CD4-positive, alpha-beta T cell treated with Interleukin-4 for 1 hour (primary cell): ENCODE results near the gene MRPS14.

Source experiments
- DNase-seq, 2 donors: peaks; one replicate each; pipeline ENCODE4 v3.0.0-alpha.2; 2020 to 2022

Gene MRPS14

DNA sequence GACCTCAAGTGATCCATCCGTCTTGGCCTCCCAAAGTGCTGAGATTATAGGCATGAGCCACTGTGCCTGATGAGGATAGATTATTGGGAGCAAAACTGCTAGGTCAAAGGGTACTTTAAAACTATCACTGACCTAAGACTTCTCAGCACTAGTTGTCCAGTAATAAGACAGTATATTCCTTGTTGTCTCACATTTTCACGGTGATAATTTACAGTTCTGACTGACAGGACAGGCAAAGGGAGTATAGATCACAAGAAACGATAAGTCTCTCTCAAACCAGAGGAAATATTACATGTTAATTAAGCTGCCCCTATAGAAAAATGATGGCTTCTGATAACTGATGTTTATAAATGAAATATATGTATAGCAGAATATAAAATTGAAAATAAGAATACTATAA lies 3.7 kb downstream of the MRPS14 start:
- DNase-seq: no peak

GRCh38 chr1:175015243-175015642 lies 8.0 kb downstream of the MRPS14 start:
- no peak for DNase-seq

DNA sequence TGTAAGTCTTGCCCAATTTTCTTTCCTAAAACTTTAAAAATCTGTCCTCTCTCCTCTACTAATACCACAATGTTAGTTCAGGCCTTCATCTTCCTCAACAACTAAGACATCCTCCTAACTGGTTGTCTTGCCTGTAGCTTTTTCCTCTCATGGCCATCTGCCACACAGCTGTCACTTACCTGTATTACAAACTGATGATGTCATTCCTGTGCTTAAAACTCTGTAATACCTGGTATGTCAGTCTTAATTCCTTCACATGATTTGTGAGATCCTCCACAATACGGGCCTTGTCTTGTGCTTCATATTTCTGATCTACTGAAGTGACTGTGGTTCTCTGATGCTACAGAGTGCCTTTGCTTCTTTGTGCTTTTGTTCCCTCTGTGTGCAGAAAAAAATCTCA lies 9.8 kb downstream of the MRPS14 start:
- DNase-seq: no peak

DNA sequence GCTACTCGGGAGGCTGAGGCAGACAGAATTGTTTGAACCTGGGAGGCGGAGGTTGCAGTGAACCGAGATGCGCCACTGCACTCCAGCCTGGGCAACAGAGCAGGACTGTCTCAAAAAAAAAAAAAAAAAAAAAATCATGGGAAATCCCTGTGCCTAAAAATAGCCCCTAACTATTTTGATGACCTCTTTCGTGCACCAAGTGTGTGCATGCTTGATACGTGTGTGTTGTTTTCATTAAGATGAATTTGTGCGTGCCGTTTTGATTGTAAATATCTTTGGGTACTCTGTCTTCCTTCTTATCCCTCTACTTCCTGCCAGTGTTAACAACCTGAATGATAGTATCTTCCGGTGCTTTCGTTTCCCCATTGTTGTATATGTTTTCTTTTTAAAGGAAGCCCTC lies 13.7 kb downstream of the MRPS14 start:
- DNase-seq: no peak

GRCh38 chr1:175005085-175005783 lies 18.0 kb downstream of the MRPS14 start:
- DNase-seq: no peak

DNA sequence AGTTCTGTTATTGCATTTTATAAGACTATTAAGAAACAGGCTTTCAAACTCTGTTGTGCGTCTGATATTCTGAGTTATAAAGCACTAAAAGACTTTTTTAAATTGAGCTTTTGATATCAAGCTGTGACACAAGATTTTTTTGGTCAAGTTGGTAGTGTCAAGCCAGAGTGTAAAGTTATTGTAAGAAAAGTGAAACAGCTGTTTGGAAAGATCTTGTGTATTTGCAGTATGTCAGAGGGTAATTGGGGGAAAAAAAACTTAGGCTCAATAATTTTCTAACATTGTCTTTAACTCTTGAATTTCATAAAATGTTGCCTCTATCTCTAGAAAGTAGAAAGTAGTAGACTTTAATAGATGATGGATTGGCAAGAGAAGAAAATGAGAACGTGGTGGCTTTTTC lies 19.7 kb downstream of the MRPS14 start:
- no peak for DNase-seq

- DNase-seq: no peak
Observed at GRCh38 chr1:175002910-175003517, 20.2 kb downstream of the MRPS14 start.

GRCh38 chr1:175000697-175001187 lies 22.5 kb downstream of the MRPS14 start:
- DNase-seq: peak in 1 of 2 donors; percentile 34

GRCh38 chr1:174999936-175000696 lies 23.1 kb downstream of the MRPS14 start, which contains the start of gene CACYBP:
CACYBP (plus strand) TSS chr1:174999947; CDS start chr1:175000181, 234 bp downstream.
- DNase-seq: peak in 1 of 2 donors; percentile 46

GRCh38 chr1:174999216-174999935 lies 23.8 kb downstream of the MRPS14 start:
- peak; percentile 99 for DNase-seq

DNA sequence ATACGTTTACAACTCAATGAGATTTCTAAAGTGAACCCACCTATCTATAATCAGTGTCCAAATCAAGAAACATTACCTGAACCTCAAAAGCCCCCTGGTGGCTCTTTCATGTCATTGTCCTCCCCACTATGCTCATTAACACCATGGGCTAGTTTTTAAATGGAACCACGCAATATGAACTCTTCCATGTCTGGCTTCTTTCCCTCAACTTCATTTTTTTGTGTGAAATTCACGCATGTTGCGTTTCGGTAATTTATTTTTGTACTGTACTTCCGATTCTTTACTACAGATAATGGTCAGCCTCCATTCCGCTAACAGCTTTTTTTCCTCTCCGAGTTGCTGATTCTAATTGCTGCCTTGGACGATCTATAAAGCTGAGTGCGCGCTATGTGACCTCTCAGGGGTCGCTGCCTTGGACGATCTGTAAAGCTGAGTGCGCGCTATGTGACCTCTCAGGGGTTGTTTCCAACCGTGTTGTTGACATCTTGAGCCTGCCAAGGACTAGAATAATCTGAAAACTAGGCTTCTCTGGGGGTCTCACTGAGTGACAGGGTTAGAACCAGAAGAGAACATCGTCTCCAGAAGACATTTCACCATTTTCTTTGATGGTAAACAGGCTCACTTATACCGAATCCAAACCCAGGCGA lies 24.5 kb downstream of the MRPS14 start:
- DNase-seq: peak; percentile 75 to 86

- no peak for DNase-seq
Observed at GRCh38 chr1:174997041-174997440, 26.2 kb downstream of the MRPS14 start.

GRCh38 chr1:174996476-174996875 lies 26.7 kb downstream of the MRPS14 start:
- no peak for DNase-seq

GRCh38 chr1:174995916-174996315 lies 27.3 kb downstream of the MRPS14 start:
- DNase-seq: no peak

- DNase-seq: no peak
Observed at GRCh38 chr1:174995121-174995520, 28.1 kb downstream of the MRPS14 start.

DNA sequence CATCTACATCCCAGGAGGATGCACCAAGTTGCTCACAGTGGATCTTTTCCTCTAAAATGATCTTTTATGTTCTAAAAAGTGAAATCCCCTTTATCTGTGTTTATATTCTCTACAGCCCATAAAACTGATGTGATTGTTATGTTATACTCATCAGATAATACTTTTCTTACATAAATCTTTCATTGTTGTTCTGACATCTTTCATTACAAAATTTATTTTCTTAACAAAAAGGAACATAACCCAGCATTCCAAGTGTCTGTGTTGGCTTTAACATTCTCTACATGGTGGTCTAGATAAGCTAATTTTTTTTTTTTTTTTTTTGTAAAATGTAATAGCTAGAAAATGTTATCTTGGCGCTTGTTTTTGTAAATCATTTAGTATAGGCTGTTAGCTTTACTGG lies 31.8 kb downstream of the MRPS14 start:
- DNase-seq: no peak

DNA sequence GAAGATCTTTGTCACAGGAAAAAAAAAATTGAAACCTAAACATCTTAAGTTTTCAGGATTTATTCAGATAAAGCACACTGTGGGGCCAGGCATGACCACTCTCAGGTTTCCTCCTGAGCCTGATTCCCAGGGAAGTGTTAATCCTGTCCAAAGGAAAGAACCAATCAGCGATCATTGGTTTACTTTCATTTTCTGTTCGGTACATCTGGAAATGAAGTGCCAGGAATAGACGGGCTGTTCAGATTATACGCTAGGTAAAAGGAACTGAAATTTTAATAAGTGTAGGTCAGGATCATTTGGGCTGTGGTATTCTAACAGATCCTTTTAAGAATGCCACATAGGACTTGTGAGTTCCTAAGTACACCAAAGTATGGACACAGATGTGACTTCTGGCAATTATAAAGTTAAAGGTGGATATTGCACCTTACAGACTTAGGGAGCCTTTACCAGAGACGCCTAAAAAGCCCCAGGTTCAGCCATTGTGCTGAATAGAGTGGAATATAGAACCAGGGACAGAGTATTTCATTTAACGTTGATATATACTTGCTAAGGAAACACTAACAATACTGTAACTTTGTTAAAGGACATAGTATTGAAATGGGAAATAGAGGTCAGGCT lies 32.7 kb downstream of the MRPS14 start:
- peak in 1 of 2 donors; percentile 62 for DNase-seq

GRCh38 chr1:174989536-174990220 lies 33.5 kb downstream of the MRPS14 start:
- no peak for DNase-seq

DNA sequence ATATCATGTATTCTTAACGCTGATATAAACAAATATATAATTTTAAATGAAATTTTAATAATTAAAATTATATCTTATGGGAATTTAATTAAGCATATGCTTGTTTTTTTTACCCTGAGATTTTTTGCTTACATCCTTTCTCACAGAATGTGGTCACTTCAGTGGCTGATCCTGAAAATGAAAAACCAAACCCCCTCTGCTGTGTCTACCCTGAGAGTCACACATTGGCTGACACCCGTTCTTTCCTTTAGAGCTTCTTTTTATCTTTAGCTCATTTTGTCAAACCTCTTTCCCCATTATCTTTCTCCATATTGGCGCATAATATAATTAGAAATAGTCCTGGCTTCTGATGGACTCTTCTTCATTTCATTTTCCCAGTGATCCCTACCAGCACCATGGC lies 34.2 kb downstream of the MRPS14 start:
- no peak for DNase-seq

DNA sequence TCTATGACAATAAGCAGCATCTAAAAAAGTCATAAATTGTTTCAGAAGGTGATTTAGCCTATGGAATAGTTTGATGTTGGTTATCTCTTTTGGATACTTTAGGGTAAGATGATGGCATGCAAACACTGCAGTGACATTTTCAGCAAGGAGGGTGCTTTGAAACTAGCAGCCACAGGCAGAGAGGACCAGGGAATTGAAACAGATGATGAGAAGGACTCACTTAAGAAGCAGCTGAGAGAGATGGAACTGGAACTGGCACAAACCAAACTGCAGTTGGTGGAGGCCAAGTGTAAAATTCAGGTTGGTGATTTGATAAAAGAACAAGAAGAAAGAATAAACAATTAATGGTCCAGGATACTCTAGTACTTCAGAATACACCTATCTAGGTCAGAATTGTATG lies 34.7 kb downstream of the MRPS14 start:
- DNase-seq: no peak

GRCh38 chr1:174984952-174985351 lies 38.3 kb downstream of the MRPS14 start:
- DNase-seq: no peak
